ENCODE measurements around the gene HTT. TPM values are rescaled to one million over a fixed set of nuclear protein-coding genes. Genes with fewer than 3 reads are reported as not detected.

HTT gene
- total and polyA plus RNA-seq, 9 of the 15 experiments (the other 6 are each of a cell fraction or from before 2014, with no cell fraction given) = 0.66 to 31.6 (median 14.7) TPM

GRCh38 chr4:3168029-3168428 is 93.5 kb downstream of the HTT start (continued):
- TF ChIP-seq, protein P1, sequence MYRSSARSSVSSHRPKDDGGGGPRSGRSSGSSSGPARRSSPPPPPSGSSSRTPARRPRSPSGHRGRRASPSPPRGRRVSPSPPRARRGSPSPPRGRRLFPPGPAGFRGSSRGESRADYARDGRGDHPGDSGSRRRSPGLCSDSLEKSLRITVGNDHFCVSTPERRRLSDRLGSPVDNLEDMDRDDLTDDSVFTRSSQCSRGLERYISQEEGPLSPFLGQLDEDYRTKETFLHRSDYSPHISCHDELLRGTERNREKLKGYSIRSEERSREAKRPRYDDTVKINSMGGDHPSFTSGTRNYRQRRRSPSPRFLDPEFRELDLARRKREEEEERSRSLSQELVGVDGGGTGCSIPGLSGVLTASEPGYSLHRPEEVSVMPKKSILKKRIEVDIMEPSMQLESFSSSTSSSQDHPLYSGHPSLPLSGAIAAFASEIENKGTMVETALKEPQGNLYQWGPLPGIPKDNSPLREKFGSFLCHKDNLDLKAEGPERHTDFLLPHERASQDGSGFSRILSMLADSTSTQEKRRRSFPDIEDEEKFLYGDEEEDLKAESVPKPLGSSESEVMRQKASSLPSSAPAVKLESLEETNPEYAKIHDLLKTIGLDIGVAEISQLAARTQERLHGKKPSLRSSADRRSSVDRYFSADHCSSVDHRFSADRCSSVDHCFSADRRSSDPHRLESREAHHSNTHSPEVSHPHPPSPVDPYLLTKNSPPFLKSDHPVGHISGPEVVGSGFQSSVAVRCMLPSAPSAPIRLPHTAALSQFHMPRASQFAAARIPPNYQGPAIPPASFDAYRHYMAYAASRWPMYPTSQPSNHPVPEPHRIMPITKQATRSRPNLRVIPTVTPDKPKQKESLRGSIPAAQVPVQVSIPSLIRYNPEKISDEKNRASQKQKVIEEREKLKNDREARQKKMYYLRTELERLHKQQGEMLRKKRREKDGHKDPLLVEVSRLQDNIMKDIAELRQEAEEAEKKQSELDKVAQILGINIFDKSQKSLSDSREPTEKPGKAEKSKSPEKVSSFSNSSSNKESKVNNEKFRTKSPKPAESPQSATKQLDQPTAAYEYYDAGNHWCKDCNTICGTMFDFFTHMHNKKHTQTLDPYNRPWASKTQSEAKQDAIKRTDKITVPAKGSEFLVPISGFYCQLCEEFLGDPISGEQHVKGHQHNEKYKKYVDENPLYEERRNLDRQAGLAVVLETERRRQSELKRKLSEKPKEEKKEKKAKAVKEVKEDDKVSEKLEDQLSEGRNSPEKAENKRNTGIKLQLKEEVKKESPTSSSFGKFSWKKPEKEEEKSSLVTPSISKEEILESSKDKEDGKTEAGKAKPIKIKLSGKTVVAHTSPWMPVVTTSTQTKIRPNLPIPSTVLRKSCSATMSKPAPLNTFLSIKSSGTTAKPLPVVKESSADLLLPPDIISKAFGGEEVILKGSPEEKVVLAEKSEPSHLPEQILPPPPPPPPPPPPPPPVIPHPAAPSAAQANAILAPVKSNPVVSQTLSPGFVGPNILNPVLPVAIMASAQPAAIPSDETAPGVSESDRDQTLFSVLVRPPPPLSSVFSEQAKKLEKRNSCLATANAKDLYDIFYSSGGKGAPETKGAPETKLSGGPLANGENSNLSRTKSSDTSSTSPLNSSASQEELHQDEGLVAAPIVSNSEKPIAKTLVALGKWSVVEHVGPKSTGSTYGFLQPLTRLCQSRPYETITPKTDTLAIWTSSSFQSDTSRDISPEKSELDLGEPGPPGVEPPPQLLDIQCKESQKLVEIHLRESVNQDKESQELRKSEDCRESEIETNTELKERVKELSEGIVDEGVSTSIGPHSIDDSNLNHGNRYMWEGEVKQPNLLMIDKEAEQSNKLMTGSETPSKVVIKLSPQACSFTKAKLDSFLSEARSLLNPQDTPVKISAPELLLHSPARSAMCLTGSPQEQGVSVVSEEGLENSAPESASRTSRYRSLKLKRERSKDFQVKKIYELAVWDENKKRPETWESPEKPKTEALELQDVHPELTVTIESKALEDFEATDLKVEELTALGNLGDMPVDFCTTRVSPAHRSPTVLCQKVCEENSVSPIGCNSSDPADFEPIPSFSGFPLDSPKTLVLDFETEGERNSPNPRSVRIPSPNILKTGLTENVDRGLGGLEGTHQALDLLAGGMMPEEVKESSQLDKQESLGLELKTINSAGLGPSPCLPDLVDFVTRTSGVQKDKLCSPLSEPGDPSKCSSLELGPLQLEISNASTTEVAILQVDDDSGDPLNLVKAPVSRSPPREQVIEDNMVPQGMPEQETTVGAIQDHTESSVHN (IDR thresholded peaks at IDR 0.05; ENCODE audit: borderline replicate concordance in 1 of 2, low read depth in 1 of 2) = no peak
- no peak for TF ChIP-seq HMGN3 (IDR thresholded peaks at IDR 0.05; ENCODE audit: borderline replicate concordance, extremely low read depth, insufficient read length, low read depth, low read length)
- no peak for TF ChIP-seq ZNF143 (CRISPR knock-in tag; IDR thresholded peaks at IDR 0.05)
- no peak for TF ChIP-seq USF1 (CRISPR knock-in tag; IDR thresholded peaks at IDR 0.05)
- no peak for TF ChIP-seq GTF3C2 (IDR thresholded peaks at IDR 0.05; ENCODE audit: borderline replicate concordance, extremely low read depth, insufficient read length)
- no peak for TF ChIP-seq FOXM1 (IDR thresholded peaks at IDR 0.05; ENCODE audit: low read depth)
- no peak for TF ChIP-seq FOXM1 (CRISPR knock-in tag; IDR thresholded peaks at IDR 0.05; ENCODE audit: low read depth)
- no peak for TF ChIP-seq HNRNPH1 (optimal IDR thresholded peaks at IDR 0.05; ENCODE audit: low read depth, low read length)
- TF ChIP-seq CTBP1 (IDR thresholded peaks at IDR 0.05; ENCODE audit: borderline replicate concordance) = no peak
- TF ChIP-seq ZNF165 (CRISPR knock-in tag; IDR thresholded peaks at IDR 0.05; ENCODE audit: borderline replicate concordance) = no peak
- peak; percentile 52 for TF ChIP-seq NFIC (IDR thresholded peaks at IDR 0.05)
- no peak for TF ChIP-seq ZNF695 (CRISPR knock-in tag; IDR thresholded peaks at IDR 0.05)
- no peak for TF ChIP-seq RFX5 (IDR thresholded peaks at IDR 0.05; ENCODE audit: low read depth, low read length)
